NOMO-1 treated with dmso at 0.1 percent for 144 hours (cell line): ENCODE measurements around the gene IQGAP3.
A peak's percentile ranks its signal among the peaks of the same experiment; 100 is the strongest.

Experiments used
- DNase-seq: peaks from one replicate; lab custom pipeline; 2025; ENCODE audit not compliant: unreplicated experiment; lab: John Stamatoyannopoulos, UW

IQGAP3 gene

GRCh38 chr1:156486421-156487344 lies 85.7 kb downstream of the IQGAP3 start:
- DNase-seq, result no peak

DNA sequence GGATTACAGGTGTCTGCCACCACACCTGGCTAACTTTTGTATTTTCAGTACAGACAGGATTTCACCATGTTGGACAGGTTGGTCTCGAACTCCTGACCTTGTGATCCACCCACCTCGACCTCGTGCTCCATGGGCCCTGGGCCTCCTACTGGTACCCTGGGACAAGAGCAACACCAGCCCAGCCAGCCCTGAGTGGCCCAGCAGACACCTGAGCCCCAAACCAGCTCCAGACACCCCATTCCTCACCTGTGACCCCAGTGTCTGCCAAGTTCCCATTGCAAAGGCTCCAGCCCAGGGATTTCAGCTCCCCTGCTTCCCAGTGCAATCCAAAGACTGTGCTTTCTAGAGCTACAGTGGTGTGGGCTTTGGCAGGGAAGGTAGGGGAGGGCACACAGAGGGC lies 86.4 kb downstream of the IQGAP3 start:
- DNase-seq, result no peak

GRCh38 chr1:156484480-156485058 lies 87.8 kb downstream of the IQGAP3 start:
- DNase-seq, result no peak

DNA sequence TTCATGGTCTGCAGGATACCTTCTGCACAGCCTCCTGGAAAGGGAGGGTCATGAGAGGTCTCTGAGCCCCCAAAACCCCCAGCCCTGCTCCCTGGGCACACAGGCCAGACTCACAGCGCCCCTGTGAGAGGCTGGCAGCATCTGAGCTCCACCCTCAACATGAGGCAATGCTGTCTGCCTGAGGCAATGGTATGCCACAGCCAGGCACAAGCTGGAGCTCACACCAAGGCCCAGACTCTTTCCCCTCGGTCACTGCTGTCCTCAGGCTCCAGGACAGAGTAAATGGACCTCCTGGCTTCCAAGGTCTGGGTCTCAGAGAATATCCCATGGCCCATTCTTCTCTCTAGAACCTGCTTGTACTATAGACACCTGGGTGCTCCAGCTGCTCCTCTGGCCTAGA lies 89.0 kb downstream of the IQGAP3 start:
- DNase-seq, result no peak

DNA sequence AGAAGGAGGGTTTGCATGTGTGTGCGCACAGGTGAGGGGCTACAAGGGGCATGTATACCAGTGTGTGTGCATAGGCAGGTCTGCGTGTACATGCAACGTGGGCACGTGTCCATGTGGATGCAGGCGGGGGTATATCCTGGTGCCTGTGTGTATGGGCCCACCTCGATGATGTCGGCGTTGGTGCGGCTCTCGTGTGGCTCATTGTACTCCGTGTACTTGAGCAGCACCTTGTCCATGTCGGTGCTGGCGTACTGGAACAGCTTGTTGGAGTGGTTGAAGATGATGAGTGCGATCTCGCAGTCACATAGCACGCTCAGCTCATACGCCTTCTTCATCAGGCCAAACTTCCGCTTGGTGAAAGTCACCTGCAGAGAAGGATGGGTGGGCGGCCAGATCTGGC lies 90.1 kb downstream of the IQGAP3 start:
- DNase-seq, result no peak

DNA sequence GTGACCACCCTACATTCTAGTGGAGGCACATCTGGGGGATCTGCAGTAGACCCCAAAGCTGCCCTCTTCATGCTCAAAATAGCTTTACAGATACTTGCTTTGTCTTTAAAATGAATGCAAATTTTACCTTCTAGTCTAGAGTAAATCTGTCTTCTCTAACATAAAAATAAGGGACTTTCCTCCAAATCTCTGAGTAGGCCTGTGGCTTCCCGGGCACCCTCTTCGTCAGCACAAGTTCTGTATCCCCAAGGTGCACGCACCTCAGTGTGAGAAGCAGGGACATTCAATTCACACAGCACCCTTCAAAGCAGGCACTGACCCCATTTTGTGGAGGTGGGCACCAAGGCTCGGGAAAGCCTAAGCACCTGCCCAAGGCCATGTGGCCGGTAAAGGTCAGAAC lies 90.8 kb downstream of the IQGAP3 start:
- DNase-seq, result no peak

DNA sequence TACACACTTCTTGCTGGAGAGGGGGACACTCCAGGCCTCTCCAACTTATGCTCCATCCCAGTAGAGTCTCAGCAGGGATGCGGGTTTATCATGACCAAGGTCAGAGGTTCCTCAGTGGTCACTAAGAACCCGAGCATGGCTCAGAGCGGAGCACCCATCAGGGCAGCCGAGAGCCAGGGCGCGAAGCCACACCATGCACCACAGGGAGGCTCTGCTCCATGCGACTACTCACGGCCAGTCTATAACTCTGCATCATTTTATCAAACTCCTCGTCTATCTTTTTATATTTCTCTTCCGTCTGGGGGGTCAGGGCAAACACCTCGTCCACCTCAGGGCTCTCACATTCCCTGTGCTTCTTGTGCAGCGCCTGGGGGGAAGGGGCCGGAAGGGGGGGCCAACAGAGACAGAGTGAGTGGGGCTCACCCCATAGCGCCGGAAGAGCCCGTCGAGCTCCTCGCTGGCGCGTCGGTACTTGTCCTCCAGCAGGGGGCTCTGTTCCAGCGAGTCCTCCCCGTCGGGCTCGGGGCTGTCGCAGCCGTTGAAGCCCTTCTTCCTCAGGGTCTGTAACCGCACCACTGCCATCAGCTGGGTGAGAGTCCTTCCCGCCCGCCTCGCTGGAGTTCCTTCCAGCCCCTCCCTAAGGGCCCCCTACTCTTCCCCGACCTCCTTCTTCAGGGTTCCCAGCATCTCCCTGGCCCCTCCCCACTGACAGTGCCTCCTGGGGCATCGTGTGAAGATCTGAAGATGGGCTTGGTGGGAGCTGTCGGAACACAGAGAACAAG lies 91.8 kb downstream of the IQGAP3 start:
- peak; percentile 46 for DNase-seq

DNA sequence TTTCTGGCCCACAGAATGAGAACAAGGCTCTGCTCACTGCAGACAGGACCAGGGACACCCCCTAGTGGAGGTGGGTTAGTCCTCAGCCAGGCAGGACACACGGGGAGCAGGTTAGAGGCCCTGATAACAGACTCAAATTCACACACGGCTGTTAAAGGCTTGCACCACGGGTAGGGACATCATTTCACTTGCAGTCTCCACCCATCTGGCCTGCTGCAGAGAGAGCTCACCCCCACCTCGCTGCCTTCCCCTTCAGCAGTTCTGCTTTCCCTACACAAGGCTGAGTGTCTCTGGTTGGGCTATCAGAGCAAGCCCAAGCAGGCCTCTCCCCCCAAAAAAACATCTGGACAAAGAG lies 92.4 kb downstream of the IQGAP3 start:
- peak; percentile 81 for DNase-seq

- DNase-seq, result no peak
Measured at GRCh38 chr1:156479093-156480015, 93.0 kb downstream of the IQGAP3 start.

DNA sequence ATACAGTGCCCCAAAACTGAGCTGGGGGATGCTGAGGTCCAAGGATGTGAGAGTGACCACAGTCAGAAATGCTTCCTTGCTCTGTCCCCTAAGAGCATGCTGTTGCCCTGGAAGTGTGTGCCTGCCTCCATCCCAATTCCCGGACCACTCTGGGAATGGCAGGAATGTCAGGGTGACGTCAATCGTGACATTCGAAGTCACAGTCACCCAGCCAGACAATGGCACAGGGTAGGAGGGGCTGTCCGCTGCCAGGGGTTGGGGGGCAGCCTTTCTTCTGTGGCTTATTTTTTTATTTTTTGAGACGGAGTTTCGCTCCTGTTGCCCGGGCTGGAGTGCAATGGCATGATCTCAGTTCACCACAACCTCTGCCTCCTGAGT lies 94.1 kb downstream of the IQGAP3 start:
- no peak for DNase-seq

- DNase-seq, result no peak
Measured at GRCh38 chr1:156477526-156478249, 94.7 kb downstream of the IQGAP3 start.

GRCh38 chr1:156476501-156477298 lies 95.7 kb downstream of the IQGAP3 start:
- no peak for DNase-seq

DNA sequence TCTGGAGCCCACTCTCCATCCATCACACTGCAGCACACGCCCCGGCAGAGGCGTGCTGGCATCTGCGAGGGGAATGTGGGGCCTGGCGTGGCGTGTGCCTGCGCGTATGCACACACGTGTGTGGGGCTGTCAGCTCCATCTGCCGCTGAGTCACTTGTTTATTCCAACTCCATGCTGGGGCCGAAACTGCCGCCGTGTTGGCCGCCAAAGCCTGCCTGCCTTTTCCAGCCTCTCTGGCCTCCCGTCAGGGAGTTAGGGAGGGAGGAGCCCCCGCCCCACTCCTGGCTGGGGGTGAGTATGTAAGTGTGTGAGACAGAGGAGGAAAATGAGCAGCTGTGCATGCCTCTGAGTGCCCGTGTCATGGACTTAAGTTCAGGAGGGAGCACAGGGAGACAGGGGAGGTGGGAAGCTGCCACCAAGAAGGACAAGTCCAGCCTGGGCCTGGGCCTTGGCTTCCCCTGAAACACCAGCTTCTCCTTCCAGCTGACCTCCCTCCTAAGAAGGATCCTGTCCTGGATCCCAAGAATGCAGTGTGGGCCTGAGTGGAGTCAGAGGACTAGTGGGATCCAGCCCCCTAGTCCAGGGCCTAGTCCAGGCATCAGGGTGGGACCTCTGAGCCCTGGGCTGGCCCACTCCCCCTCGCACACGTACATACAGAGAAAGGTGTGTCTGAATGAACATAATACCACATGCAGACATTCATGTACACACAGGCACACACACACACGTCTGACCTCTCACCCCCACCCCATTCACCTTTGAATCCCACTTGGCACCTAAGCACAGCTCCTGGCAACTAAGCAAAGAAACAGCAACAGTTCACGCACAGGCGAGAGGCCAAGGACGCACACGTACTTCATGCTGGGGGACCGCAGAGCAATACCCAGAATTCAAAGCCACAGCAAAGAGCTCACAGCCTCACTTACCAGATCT lies 96.5 kb downstream of the IQGAP3 start:
- no peak for DNase-seq
